Measurements from ENCODE around the gene ADAM23.

Gene ADAM23

GRCh38 chr2:206665251-206665650, 221.9 kb downstream of the ADAM23 start:
- peak; percentile 94 for FAIRE-seq

Measured in A204.1 (cell line).